HepG2 (cell line): ENCODE measurements around the gene ASGR1. TPM values are rescaled to one million over a fixed set of nuclear protein-coding genes. Genes with fewer than 3 reads are reported as not detected.

Experiments
- HMGA1 ChIP-seq: sonication (generic); formaldehyde crosslinking; conservative IDR thresholded peaks from 2 replicates; pipeline ENCODE4 v1.4.0; 2020; ENCODE audit warnings: missing genetic modification reagents
- MED1 ChIP-seq: sonication (generic); formaldehyde crosslinking; IDR thresholded peaks from 2 replicates; pipeline ENCODE4 v1.4.0; 2020; ENCODE audit warnings: missing genetic modification reagents
- MXD4 ChIP-seq: IDR thresholded peaks from 2 replicates; pipeline ENCODE4 v1.6.1; 2016; ENCODE audit warnings: mild to moderate bottlenecking, missing biosample characterization, missing genetic modification reagents
- NAIF1 ChIP-seq: sonication (generic); formaldehyde crosslinking; IDR thresholded peaks from 2 replicates; pipeline ENCODE4 v1.5.0; 2020; ENCODE audit warnings: mild to moderate bottlenecking, missing genetic modification reagents, borderline replicate concordance
- NFE2L2 ChIP-seq: fragments of 150-350 bp; IDR thresholded peaks from 2 replicates; pipeline ENCODE4 v1.6.1; 2014; ENCODE audit warnings: low read length
- NFIB ChIP-seq: sonication (generic); formaldehyde crosslinking; IDR thresholded peaks from 2 replicates; pipeline ENCODE4 v1.9.0; 2021; ENCODE audit warnings: missing genetic modification reagents, mild to moderate bottlenecking, borderline replicate concordance
- NR2C2 ChIP-seq: sonication (generic); formaldehyde crosslinking; IDR thresholded peaks from 2 replicates; pipeline ENCODE4 v1.4.0; 2020; ENCODE audit warnings: missing genetic modification reagents, mild to moderate bottlenecking, moderate library complexity, borderline replicate concordance
- SP4 ChIP-seq: sonication (generic); formaldehyde crosslinking; IDR thresholded peaks from 2 replicates; pipeline ENCODE4 v1.8.1; 2023; ENCODE audit warnings: mild to moderate bottlenecking, missing genetic modification reagents
- ZBTB21 ChIP-seq: sonication (generic); formaldehyde crosslinking; IDR thresholded peaks from 2 replicates; pipeline ENCODE4 v1.4.0; 2020; ENCODE audit warnings: missing genetic modification reagents
- ZFP36 ChIP-seq: fragments of 150-350 bp; IDR thresholded peaks from 2 replicates; pipeline ENCODE4 v1.6.1; 2018; ENCODE audit warnings: borderline replicate concordance, low read length, low read depth; ENCODE audit not compliant: partially characterized antibody
- ZFP41 ChIP-seq: sonication (generic); formaldehyde crosslinking; IDR thresholded peaks from 2 replicates; pipeline ENCODE4 v1.4.0; 2020; ENCODE audit warnings: mild to moderate bottlenecking, missing genetic modification reagents, borderline replicate concordance
- ZFP82 ChIP-seq: sonication (generic); formaldehyde crosslinking; IDR thresholded peaks from 2 replicates; pipeline ENCODE4 v1.5.1; 2020; ENCODE audit warnings: mild to moderate bottlenecking, missing genetic modification reagents, borderline replicate concordance
- ZNF331 ChIP-seq: sonication (generic); formaldehyde crosslinking; IDR thresholded peaks from 2 replicates; pipeline ENCODE4 v1.4.0; 2020; ENCODE audit warnings: missing genetic modification reagents
- polyA plus RNA-seq, 8 experiments: library from polyadenylated mRNA; depleted of rRNA in 3 of 8; stranded (reverse) in 7 of 8; unstranded in 1 of 8; fragments of >200 nt; fragmentation: Illumina TruSeq in 4 of 8; extraction: Trizol in 4 of 8; gene quantifications; 2 replicates each; pipeline versions ENCODE4 v1.2.1 to v1.2.3, GENCODE V29; 2011 to 2016; ENCODE audit warnings: low read depth in 4 of 8, missing spikeins in 1 of 8, mixed read lengths in 1 of 8; ENCODE audit not compliant: insufficient read depth in 1 of 8
- total RNA-seq, 5 experiments: library from RNA; depleted of rRNA; stranded (reverse); fragments of >200 nt; fragmentation: Illumina TruSeq; extraction: Trizol; gene quantifications; 2 replicates each; pipeline ENCODE4 v1.2.3, GENCODE V29; 2016; ENCODE audit warnings: low read depth in 1 of 5
- TF ChIP-seq, protein P1 (sequence below): IDR thresholded peaks from 2 replicates; pipeline ENCODE4 v1.6.1; 2016; ENCODE audit warnings: mild to moderate bottlenecking
- TF ChIP-seq, protein P2 (sequence below): sonication (generic); formaldehyde crosslinking; IDR thresholded peaks from 2 replicates; pipeline ENCODE4 v1.4.0; 2020; ENCODE audit warnings: missing genetic modification reagents, borderline replicate concordance
- TF ChIP-seq, protein P3 (sequence below), 2 experiments: sonication (generic) in 1 of 2; formaldehyde crosslinking in 1 of 2; IDR thresholded peaks; 2 replicates each; pipeline versions ENCODE4 v1.4.0 to v1.6.1; 2018 to 2020; ENCODE audit warnings: missing genetic modification reagents in 2 of 2, borderline replicate concordance in 1 of 2, low read depth in 1 of 2, mild to moderate bottlenecking in 1 of 2, missing biosample characterization in 1 of 2
- TF ChIP-seq, protein P4 (sequence below): sonication (generic); formaldehyde crosslinking; IDR thresholded peaks from 2 replicates; pipeline ENCODE4 v1.8.0; 2022; ENCODE audit warnings: mild to moderate bottlenecking, missing genetic modification reagents
- TF ChIP-seq, protein P5 (sequence below): sonication (generic); formaldehyde crosslinking; IDR thresholded peaks from 2 replicates; pipeline ENCODE4 v1.4.0; 2020; ENCODE audit warnings: mild to moderate bottlenecking, missing genetic modification reagents

Gene ASGR1
- total and polyA plus RNA-seq, 2 of the 13 experiments (the other 11 are each of a cell fraction or from before 2014, with no cell fraction given), result 353 to 796 TPM

DNA sequence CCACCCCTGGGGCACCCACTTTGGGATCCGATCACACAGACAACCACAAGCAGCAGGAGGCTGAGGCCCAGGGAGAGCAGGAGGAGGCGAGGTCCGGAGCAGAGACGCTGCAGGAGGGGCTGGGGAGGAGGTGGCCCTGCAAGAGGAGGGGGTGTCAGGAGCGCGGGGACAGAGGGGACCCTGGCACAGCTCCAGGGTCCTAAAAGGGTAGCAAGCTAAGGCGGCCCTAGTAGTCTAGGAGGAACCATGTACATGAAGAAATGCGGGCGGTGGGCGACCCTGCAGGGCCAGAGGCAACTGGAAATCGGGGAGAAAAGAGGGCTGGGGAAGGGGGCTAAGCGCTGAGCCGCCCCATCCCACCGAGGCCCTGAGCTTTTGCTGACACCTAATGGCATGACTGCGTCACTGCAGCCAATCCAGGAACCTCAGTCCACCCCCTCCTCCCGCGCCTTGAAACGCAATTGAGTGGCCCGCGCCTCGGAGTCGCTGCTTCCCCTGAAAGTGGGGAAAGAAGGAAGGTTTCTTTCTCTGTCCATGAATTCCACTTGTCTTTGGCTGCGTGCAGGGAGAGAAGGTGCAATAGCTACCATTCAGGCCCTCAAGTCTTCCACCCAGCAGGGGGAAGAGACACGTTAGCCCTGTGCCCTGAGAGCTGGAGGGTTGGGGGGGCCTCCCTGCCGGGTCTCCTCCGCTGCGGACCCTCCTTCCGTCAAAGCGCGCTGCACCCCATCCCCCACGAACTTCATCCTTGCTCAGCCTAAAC is 1.8 kb downstream of the ASGR1 start (continued):
- TF ChIP-seq NR2C2 (CRISPR knock-in tag) (0 out of 2 replicates have a peak, but pooled peaks have one; percentile 16), ZNF331 (CRISPR knock-in tag) (peak; percentile 23; the same call in 1 of the 2 replicates), ZFP41 (CRISPR knock-in tag) (0 out of 2 replicates have a peak, but pooled peaks have one; percentile 30), NAIF1 (CRISPR knock-in tag) (peak; percentile 74; the same call in 1 of the 2 replicates), MXD4 (CRISPR knock-in tag) (no peak), NFIB (CRISPR knock-in tag) (no peak), ZBTB21 (CRISPR knock-in tag) (0 out of 2 replicates have a peak, but pooled peaks have one; percentile 33), ZFP36 (no peak), SP4 (peak; percentile 22; the same call in 1 of the 2 replicates), ZFP82 (peak; percentile 88; the same call in 1 of the 2 replicates), MED1 (CRISPR knock-in tag) (no peak), HMGA1 (CRISPR knock-in tag) (no peak), NFE2L2 (no peak)
- TF ChIP-seq, protein P1, sequence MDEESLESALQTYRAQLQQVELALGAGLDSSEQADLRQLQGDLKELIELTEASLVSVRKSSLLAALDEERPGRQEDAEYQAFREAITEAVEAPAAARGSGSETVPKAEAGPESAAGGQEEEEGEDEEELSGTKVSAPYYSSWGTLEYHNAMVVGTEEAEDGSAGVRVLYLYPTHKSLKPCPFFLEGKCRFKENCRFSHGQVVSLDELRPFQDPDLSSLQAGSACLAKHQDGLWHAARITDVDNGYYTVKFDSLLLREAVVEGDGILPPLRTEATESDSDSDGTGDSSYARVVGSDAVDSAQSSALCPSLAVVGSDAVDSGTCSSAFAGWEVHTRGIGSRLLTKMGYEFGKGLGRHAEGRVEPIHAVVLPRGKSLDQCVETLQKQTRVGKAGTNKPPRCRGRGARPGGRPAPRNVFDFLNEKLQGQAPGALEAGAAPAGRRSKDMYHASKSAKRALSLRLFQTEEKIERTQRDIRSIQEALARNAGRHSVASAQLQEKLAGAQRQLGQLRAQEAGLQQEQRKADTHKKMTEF (CRISPR knock-in tag), result no peak; the same call in 1 of the 2 replicates
- TF ChIP-seq, protein P2, sequence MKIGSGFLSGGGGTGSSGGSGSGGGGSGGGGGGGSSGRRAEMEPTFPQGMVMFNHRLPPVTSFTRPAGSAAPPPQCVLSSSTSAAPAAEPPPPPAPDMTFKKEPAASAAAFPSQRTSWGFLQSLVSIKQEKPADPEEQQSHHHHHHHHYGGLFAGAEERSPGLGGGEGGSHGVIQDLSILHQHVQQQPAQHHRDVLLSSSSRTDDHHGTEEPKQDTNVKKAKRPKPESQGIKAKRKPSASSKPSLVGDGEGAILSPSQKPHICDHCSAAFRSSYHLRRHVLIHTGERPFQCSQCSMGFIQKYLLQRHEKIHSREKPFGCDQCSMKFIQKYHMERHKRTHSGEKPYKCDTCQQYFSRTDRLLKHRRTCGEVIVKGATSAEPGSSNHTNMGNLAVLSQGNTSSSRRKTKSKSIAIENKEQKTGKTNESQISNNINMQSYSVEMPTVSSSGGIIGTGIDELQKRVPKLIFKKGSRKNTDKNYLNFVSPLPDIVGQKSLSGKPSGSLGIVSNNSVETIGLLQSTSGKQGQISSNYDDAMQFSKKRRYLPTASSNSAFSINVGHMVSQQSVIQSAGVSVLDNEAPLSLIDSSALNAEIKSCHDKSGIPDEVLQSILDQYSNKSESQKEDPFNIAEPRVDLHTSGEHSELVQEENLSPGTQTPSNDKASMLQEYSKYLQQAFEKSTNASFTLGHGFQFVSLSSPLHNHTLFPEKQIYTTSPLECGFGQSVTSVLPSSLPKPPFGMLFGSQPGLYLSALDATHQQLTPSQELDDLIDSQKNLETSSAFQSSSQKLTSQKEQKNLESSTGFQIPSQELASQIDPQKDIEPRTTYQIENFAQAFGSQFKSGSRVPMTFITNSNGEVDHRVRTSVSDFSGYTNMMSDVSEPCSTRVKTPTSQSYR, result peak; percentile 41; the same call in 1 of the 2 replicates
- TF ChIP-seq, protein P3, sequence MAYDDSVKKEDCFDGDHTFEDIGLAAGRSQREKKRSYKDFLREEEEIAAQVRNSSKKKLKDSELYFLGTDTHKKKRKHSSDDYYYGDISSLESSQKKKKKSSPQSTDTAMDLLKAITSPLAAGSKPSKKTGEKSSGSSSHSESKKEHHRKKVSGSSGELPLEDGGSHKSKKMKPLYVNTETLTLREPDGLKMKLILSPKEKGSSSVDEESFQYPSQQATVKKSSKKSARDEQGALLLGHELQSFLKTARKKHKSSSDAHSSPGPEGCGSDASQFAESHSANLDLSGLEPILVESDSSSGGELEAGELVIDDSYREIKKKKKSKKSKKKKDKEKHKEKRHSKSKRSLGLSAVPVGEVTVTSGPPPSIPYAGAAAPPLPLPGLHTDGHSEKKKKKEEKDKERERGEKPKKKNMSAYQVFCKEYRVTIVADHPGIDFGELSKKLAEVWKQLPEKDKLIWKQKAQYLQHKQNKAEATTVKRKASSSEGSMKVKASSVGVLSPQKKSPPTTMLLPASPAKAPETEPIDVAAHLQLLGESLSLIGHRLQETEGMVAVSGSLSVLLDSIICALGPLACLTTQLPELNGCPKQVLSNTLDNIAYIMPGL (CRISPR knock-in tag; IDR thresholded peaks at IDR 0.05; ENCODE audit: borderline replicate concordance in 1 of 2, low read depth in 1 of 2), result peak; percentile 83 to 86
- TF ChIP-seq, protein P4, sequence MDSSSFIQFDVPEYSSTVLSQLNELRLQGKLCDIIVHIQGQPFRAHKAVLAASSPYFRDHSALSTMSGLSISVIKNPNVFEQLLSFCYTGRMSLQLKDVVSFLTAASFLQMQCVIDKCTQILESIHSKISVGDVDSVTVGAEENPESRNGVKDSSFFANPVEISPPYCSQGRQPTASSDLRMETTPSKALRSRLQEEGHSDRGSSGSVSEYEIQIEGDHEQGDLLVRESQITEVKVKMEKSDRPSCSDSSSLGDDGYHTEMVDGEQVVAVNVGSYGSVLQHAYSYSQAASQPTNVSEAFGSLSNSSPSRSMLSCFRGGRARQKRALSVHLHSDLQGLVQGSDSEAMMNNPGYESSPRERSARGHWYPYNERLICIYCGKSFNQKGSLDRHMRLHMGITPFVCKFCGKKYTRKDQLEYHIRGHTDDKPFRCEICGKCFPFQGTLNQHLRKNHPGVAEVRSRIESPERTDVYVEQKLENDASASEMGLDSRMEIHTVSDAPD (CRISPR knock-in tag), result no peak
- TF ChIP-seq, protein P5, sequence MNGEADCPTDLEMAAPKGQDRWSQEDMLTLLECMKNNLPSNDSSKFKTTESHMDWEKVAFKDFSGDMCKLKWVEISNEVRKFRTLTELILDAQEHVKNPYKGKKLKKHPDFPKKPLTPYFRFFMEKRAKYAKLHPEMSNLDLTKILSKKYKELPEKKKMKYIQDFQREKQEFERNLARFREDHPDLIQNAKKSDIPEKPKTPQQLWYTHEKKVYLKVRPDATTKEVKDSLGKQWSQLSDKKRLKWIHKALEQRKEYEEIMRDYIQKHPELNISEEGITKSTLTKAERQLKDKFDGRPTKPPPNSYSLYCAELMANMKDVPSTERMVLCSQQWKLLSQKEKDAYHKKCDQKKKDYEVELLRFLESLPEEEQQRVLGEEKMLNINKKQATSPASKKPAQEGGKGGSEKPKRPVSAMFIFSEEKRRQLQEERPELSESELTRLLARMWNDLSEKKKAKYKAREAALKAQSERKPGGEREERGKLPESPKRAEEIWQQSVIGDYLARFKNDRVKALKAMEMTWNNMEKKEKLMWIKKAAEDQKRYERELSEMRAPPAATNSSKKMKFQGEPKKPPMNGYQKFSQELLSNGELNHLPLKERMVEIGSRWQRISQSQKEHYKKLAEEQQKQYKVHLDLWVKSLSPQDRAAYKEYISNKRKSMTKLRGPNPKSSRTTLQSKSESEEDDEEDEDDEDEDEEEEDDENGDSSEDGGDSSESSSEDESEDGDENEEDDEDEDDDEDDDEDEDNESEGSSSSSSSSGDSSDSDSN (CRISPR knock-in tag), result peak; percentile 13; the same call in 1 of the 2 replicates
